Keratinocyte (primary cell): ENCODE results near the gene DNAJB13. TPM values are rescaled to one million over a fixed set of nuclear protein-coding genes. Genes with fewer than 3 reads are reported as not detected.

Experiments used
- DNase-seq: peaks from one replicate; pipeline ENCODE4 v3.0.0-alpha.2; 2011; ENCODE audit warnings: low read depth, missing footprints, low spot score
- FAIRE-seq: peaks from 2 replicates; lab custom pipeline; 2011; peaks lifted over from hg19 to GRCh38; lab: Jason Lieb, UNC
- H2AFZ ChIP-seq: 2 replicates; pipeline ENCODE4 v1.6.0; 2012; ENCODE audit warnings: low read length, control low read depth, inconsistent platforms; ENCODE audit not compliant: control insufficient read depth
- H3K27ac ChIP-seq: 2 replicates; pipeline ENCODE4 v1.5.1; 2011; ENCODE audit warnings: low read length; ENCODE audit not compliant: control insufficient read depth, insufficient read depth
- H3K27me3 ChIP-seq: 3 replicates; pipeline ENCODE4 v1.6.0; 2011; ENCODE audit warnings: low read length; ENCODE audit not compliant: control insufficient read depth, insufficient read depth; ENCODE audit errors: extremely low read depth
- H3K36me3 ChIP-seq, 2 experiments: 2 replicates in 1 of 2; 3 replicates in 1 of 2; pipeline ENCODE4 v1.5.1; 2011; ENCODE audit warnings: low read length in 2 of 2, mild to moderate bottlenecking in 1 of 2; ENCODE audit not compliant: control insufficient read depth in 2 of 2, insufficient read depth in 2 of 2; ENCODE audit errors: extremely low read depth in 1 of 2
- H3K4me1 ChIP-seq: 3 replicates; pipeline ENCODE4 v1.5.1; 2011; ENCODE audit warnings: low read length; ENCODE audit not compliant: control insufficient read depth, insufficient read depth; ENCODE audit errors: extremely low read depth
- H3K4me2 ChIP-seq: 3 replicates; pipeline ENCODE4 v1.6.0; 2011; ENCODE audit warnings: low read depth, low read length; ENCODE audit not compliant: control insufficient read depth, insufficient read depth; ENCODE audit errors: extremely low read depth
- H3K4me3 ChIP-seq, 3 experiments: fragments of 200-600 bp in 1 of 3; sonication (generic) in 1 of 3; 2 replicates in 2 of 3; 3 replicates in 1 of 3; pipeline ENCODE4 v1.5.1; 2011 to 2016; ENCODE audit warnings: low read length in 3 of 3, mild to moderate bottlenecking in 3 of 3, control low read depth in 2 of 3, inconsistent platforms in 1 of 3, low read depth in 1 of 3, mixed read lengths in 1 of 3, mixed run types in 1 of 3, moderate library complexity in 1 of 3; ENCODE audit not compliant: control insufficient read depth in 2 of 3, insufficient read depth in 2 of 3; ENCODE audit errors: extremely low read depth in 1 of 3
- H3K79me2 ChIP-seq: 2 replicates; pipeline ENCODE4 v1.6.0; 2012; ENCODE audit warnings: low read length; ENCODE audit not compliant: control insufficient read depth, insufficient read depth
- H3K9ac ChIP-seq: 3 replicates; pipeline ENCODE4 v1.6.0; 2011; ENCODE audit warnings: low read length; ENCODE audit not compliant: control insufficient read depth, insufficient read depth; ENCODE audit errors: extremely low read depth
- H3K9me1 ChIP-seq: 3 replicates; pipeline ENCODE4 v1.6.0; 2011; ENCODE audit warnings: low read length; ENCODE audit not compliant: control insufficient read depth, insufficient read depth; ENCODE audit errors: extremely low read depth
- H3K9me3 ChIP-seq: 2 replicates; pipeline ENCODE4 v1.5.1; 2012; ENCODE audit warnings: low read depth, low read length; ENCODE audit not compliant: control insufficient read depth
- H4K20me1 ChIP-seq: 3 replicates; pipeline ENCODE4 v1.6.0; 2011; ENCODE audit warnings: low read length; ENCODE audit not compliant: control insufficient read depth, insufficient read depth; ENCODE audit errors: extremely low read depth
- EZH2 ChIP-seq: IDR thresholded peaks from one replicate; pipeline ENCODE4 v1.6.1; 2012; ENCODE audit warnings: inconsistent platforms, mild to moderate bottlenecking, low read length, moderate library complexity
- dilution Hi-C: fragments of 300-500 bp; cut with MboI; formaldehyde crosslinking; loops from one replicate; pipeline ENCODE4 v1.7.0; 2020; ENCODE audit warnings: low sequenced_read_pairs; ENCODE audit not compliant: extremely low pct_ligation_motif_present
- polyA plus RNA-seq, 5 experiments: library from polyadenylated mRNA; depleted of rRNA in 3 of 5; stranded (reverse) in 3 of 5; stranded (forward) in 1 of 5; unstranded in 1 of 5; fragments of >200 nt; gene quantifications; 1 replicate in 1 of 5; 2 replicates in 3 of 5; 3 replicates in 1 of 5; pipeline versions ENCODE4 v1.2.1 to v1.2.3, GENCODE V29; 2011 to 2012; ENCODE audit warnings: missing spikeins in 2 of 5, low read depth in 1 of 5, low replicate concordance in 1 of 5
- TF ChIP-seq, protein P1 (sequence below), 3 experiments: IDR thresholded peaks in 1 of 3; conservative IDR thresholded peaks in 1 of 3; optimal IDR thresholded peaks in 1 of 3; 2 replicates in 2 of 3; 3 replicates in 1 of 3; pipeline versions ENCODE3 to v1.5.1; 2011; ENCODE audit warnings: low read length in 3 of 3, mild to moderate bottlenecking in 3 of 3, moderate library complexity in 2 of 3, control low read depth in 1 of 3, inconsistent platforms in 1 of 3; ENCODE audit not compliant: insufficient read depth in 2 of 3; ENCODE audit errors: extremely low read depth in 1 of 3

Gene DNAJB13
- polyA plus RNA-seq, 1 donor (not counting 4 experiments of a cell fraction or from before 2014, with no cell fraction given) = 0.09 TPM

DNA sequence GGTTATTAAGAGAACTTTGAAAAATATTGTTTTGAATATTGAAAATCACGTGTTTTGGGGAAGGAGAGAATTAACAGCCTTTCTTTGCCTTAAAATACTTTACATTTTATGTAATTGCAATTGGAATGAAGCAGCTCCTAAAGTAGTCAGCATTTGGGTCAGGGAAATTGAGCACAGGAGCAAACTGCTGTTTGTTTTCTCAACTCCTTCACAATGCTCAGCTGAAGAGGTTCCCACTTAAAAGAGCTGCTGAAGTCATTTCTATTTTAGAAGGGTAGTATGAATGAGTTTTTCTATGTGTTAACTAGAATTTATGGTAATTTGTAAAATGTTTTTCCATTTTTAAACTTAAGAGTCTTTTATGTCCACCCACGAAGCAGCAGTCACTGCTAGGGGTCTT, 39.9 kb downstream of the DNAJB13 start:
- no peak overlapping the region for H3K27ac ChIP-seq
- H3K4me3 ChIP-seq = no peak overlapping the region
- DNase-seq (no peak), FAIRE-seq (no peak)
- dilution Hi-C loops = no loop called here
- no peaks in the 10 kb centered on the region for H3K9me1 ChIP-seq
- H3K27me3 ChIP-seq = no peaks in the 10 kb centered on the region
- no peak overlapping the region for H2AFZ ChIP-seq
- H3K36me3 ChIP-seq = no peaks in the 10 kb centered on the region
- H3K79me2 ChIP-seq = no peaks in the 10 kb centered on the region
- H3K4me1 ChIP-seq = no peaks in the 10 kb centered on the region
- TF ChIP-seq EZH2 = no peak
- TF ChIP-seq, protein P1, sequence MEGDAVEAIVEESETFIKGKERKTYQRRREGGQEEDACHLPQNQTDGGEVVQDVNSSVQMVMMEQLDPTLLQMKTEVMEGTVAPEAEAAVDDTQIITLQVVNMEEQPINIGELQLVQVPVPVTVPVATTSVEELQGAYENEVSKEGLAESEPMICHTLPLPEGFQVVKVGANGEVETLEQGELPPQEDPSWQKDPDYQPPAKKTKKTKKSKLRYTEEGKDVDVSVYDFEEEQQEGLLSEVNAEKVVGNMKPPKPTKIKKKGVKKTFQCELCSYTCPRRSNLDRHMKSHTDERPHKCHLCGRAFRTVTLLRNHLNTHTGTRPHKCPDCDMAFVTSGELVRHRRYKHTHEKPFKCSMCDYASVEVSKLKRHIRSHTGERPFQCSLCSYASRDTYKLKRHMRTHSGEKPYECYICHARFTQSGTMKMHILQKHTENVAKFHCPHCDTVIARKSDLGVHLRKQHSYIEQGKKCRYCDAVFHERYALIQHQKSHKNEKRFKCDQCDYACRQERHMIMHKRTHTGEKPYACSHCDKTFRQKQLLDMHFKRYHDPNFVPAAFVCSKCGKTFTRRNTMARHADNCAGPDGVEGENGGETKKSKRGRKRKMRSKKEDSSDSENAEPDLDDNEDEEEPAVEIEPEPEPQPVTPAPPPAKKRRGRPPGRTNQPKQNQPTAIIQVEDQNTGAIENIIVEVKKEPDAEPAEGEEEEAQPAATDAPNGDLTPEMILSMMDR (optimal IDR thresholded peaks at IDR 0.05 in 1 of 3, IDR thresholded peaks at IDR 0.05 in 1 of 3, conservative IDR thresholded peaks at IDR 0.05 in 1 of 3; ENCODE audit: extremely low read depth in 1 of 3, insufficient read depth in 2 of 3, low read length in 3 of 3) = no peak
- no peaks in the 10 kb centered on the region for H3K9me3 ChIP-seq
- no peak overlapping the region for H3K4me2 ChIP-seq
- no peak overlapping the region for H3K9ac ChIP-seq
- no peaks in the 10 kb centered on the region for H4K20me1 ChIP-seq

DNA sequence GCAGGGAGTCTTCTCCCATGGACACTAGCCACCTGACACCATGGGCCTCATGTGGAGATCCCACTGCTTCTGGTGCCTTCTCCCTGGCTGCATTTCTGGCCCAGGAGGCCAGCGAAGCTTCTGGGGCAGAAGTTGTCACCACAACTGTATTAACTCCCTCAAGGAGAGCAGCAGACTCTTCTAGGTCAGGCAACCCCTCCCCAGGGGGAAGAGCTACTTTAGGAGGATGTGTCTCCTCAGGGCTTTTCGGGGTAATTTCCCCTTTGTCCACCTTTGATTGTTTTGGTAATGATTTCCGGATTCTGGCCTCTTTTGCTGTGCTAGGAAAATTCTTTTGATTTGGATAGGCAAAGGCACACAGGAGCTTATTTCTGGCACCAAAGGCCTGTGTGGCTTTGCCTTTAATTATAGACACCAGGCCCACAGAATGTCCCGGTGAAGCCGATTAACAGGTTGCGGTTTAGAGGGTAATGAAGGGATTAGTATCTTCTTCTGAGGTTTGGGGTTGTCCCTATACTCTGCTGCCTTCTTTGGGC, 40.7 kb downstream of the DNAJB13 start:
- no peak for TF ChIP-seq EZH2
- TF ChIP-seq, protein P1 (optimal IDR thresholded peaks at IDR 0.05 in 1 of 3, IDR thresholded peaks at IDR 0.05 in 1 of 3, conservative IDR thresholded peaks at IDR 0.05 in 1 of 3; ENCODE audit: extremely low read depth in 1 of 3, insufficient read depth in 2 of 3, low read length in 3 of 3) = no peak
- no peak overlapping the region for H3K4me3 ChIP-seq
- DNase-seq (no peak), FAIRE-seq (no peak)
- no peak overlapping the region for H3K27ac ChIP-seq
- no peak overlapping the region for H3K9ac ChIP-seq
- H4K20me1 ChIP-seq = no peaks in the 10 kb centered on the region
- dilution Hi-C loops = no loop called here
- H3K4me2 ChIP-seq = no peak overlapping the region
- H2AFZ ChIP-seq = no peak overlapping the region
- no peaks in the 10 kb centered on the region for H3K9me3 ChIP-seq
- no peaks in the 10 kb centered on the region for H3K79me2 ChIP-seq
- H3K9me1 ChIP-seq = no peaks in the 10 kb centered on the region
- H3K4me1 ChIP-seq = no peaks in the 10 kb centered on the region
- H3K36me3 ChIP-seq = no peaks in the 10 kb centered on the region
- H3K27me3 ChIP-seq = no peaks in the 10 kb centered on the region
